GM23248 (cell line): ENCODE measurements around the gene SPPL2B. TPM values are rescaled to one million over a fixed set of nuclear protein-coding genes. Genes with fewer than 3 reads are reported as not detected.

ENCODE experiments used
- DNase-seq: peaks from one replicate; pipeline ENCODE4 v3.0.0-alpha.2; 2015
- H2AFZ ChIP-seq: fragments of 200-600 bp; sonication (generic); 2 replicates; pipeline ENCODE4 v1.6.1; 2016; ENCODE audit warnings: antibody characterized with exemption
- H3F3A ChIP-seq: fragments of 200-600 bp; sonication (generic); 2 replicates; pipeline ENCODE4 v1.6.1; 2016; ENCODE audit warnings: mild to moderate bottlenecking, antibody characterized with exemption, mixed run types; ENCODE audit not compliant: insufficient read depth
- H3K27ac ChIP-seq: fragments of 200-600 bp; sonication (generic); 2 replicates; pipeline ENCODE4 v1.5.1; 2016; ENCODE audit warnings: mild to moderate bottlenecking
- H3K27me3 ChIP-seq: fragments of 200-600 bp; sonication (generic); replicated peaks from 2 replicates; pipeline ENCODE4 v1.6.1; 2016; ENCODE audit warnings: mild to moderate bottlenecking; ENCODE audit not compliant: insufficient read depth
- H3K36me3 ChIP-seq: fragments of 200-600 bp; sonication (generic); 2 replicates; pipeline ENCODE4 v1.6.1; 2016; ENCODE audit warnings: low read depth, mild to moderate bottlenecking
- H3K4me1 ChIP-seq: fragments of 200-600 bp; sonication (generic); 2 replicates; pipeline ENCODE4 v1.6.1; 2016; ENCODE audit warnings: mild to moderate bottlenecking; ENCODE audit not compliant: insufficient read depth
- H3K4me2 ChIP-seq: fragments of 200-600 bp; sonication (generic); one replicate; pipeline ENCODE4 v1.6.1; 2016; ENCODE audit warnings: mild to moderate bottlenecking; ENCODE audit not compliant: unreplicated experiment
- H3K4me3 ChIP-seq: fragments of 200-600 bp; sonication (generic); 2 replicates; pipeline ENCODE4 v1.5.1; 2016; ENCODE audit warnings: mild to moderate bottlenecking
- H3K79me2 ChIP-seq: fragments of 200-600 bp; sonication (generic); 2 replicates; pipeline ENCODE4 v1.6.1; 2016; ENCODE audit warnings: mild to moderate bottlenecking; ENCODE audit not compliant: insufficient read depth
- H3K9ac ChIP-seq: fragments of 200-600 bp; sonication (generic); 2 replicates; pipeline ENCODE4 v1.6.1; 2016; ENCODE audit warnings: mild to moderate bottlenecking
- H3K9me2 ChIP-seq: fragments of 200-600 bp; sonication (generic); 2 replicates; pipeline ENCODE4 v1.6.1; 2016; ENCODE audit warnings: mixed run types, mild to moderate bottlenecking, moderate library complexity; ENCODE audit not compliant: insufficient read depth
- H3K9me3 ChIP-seq: fragments of 200-600 bp; sonication (generic); one replicate; pipeline ENCODE4 v1.6.1; 2017; ENCODE audit warnings: low read depth
- H4K20me1 ChIP-seq: fragments of 200-600 bp; sonication (generic); 2 replicates; pipeline ENCODE4 v1.6.0; 2016; ENCODE audit not compliant: insufficient read depth
- EZH2 ChIP-seq: fragments of 200-600 bp; sonication (generic); IDR thresholded peaks from 2 replicates; pipeline ENCODE4 v1.6.1; 2018; ENCODE audit warnings: antibody characterized with exemption, mild to moderate bottlenecking; ENCODE audit not compliant: insufficient read depth, poor library complexity, severe bottlenecking
- EZH2phosphoT487 ChIP-seq: fragments of 200-600 bp; sonication (generic); IDR thresholded peaks from 2 replicates; pipeline ENCODE4 v1.6.1; 2018; ENCODE audit warnings: antibody characterized with exemption, moderate library complexity, mild to moderate bottlenecking, low read depth; ENCODE audit not compliant: insufficient read depth
- WGBS, 2 experiments: methylation state at CpG; one replicate each; pipeline ENCODE4 v1.1.6; 2015 to 2017; ENCODE audit warnings: low lambda C conversion rate in 2 of 2, low coverage in 1 of 2; ENCODE audit errors: missing lambda C conversion rate in 2 of 2; 5-methylcytosine and 5-hydroxymethylcytosine counted together
- in situ Hi-C: fragments of 300-500 bp; cut with MboI; formaldehyde crosslinking; loops from 2 replicates; pipeline ENCODE4 v1.15.0; 2020
- polyA plus RNA-seq: library from polyadenylated mRNA; unstranded; fragments of >200 nt; fragmentation: Nextera tagmentation; extraction: Ambion mirVana; gene quantifications from 2 replicates; pipeline ENCODE4 v1.2.1, GENCODE V29; 2016
- total RNA-seq: library from RNA; depleted of rRNA; stranded (reverse); fragments of >200 nt; shearing (Covaris generic); gene quantifications from 2 replicates; pipeline ENCODE4 v1.2.3, GENCODE V29; 2014

SPPL2B gene
- total and polyA plus RNA-seq, 2 experiments from 2014 or later = 38.9 to 43.0 TPM

- no peak for TF ChIP-seq EZH2
- TF ChIP-seq EZH2phosphoT487 = no peak
These were observed 4.7 kb downstream of the SPPL2B start for GRCh38 chr19:2333027-2333806.

GRCh38 chr19:2333807-2334211, 5.3 kb downstream of the SPPL2B start:
- Histone ChIP-seq H3K27me3 (no peaks in the 10 kb centered on the region), H3K9ac (no peak overlapping the region), H3F3A (peaks cover 16% of the 10 kb centered on the region; the same call in 1 of the 2 replicates), H4K20me1 (no peaks in the 10 kb centered on the region; the same call in 1 of the 2 replicates), H3K4me1 (peaks cover 6% of the 10 kb centered on the region; the same call in 1 of the 2 replicates), H3K27ac (no peak overlapping the region), H3K36me3 (no peaks in the 10 kb centered on the region), H3K9me3 (no peaks in the 10 kb centered on the region), H3K4me2 (no peak overlapping the region), H3K79me2 (peaks cover 82% of the 10 kb centered on the region), H3K9me2 (no peaks in the 10 kb centered on the region), H2AFZ (no peak overlapping the region), H3K4me3 (no peak overlapping the region)
- TF ChIP-seq EZH2phosphoT487 = no peak
- TF ChIP-seq EZH2 = no peak
- in situ Hi-C loops = no loop called here
- DNase-seq = no peak
- 69 to 73% methylated on average over 10 to 11 of the region's 11 CpGs for WGBS, 2 experiments

More at GRCh38 chr19:2333027-2333806, 4.7 kb downstream of the SPPL2B start:
- H2AFZ ChIP-seq = no peak overlapping the region
- no peaks in the 10 kb centered on the region; the same call in 1 of the 2 replicates for H4K20me1 ChIP-seq
- H3K4me3 ChIP-seq = no peak overlapping the region
- WGBS, 2 experiments = 60 to 79% methylated on average over 15 to 27 of the region's 27 CpGs
- no peaks in the 10 kb centered on the region for H3K27me3 ChIP-seq
- H3K9me2 ChIP-seq = no peaks in the 10 kb centered on the region
- H3K9me3 ChIP-seq = no peaks in the 10 kb centered on the region
- peaks cover 16% of the 10 kb centered on the region; the same call in 1 of the 2 replicates for H3F3A ChIP-seq
- no peak for DNase-seq
- H3K9ac ChIP-seq = no peak overlapping the region
- no peak overlapping the region for H3K27ac ChIP-seq
- H3K36me3 ChIP-seq = no peaks in the 10 kb centered on the region
- in situ Hi-C loops = no loop called here
- peaks cover 6% of the 10 kb centered on the region; the same call in 1 of the 2 replicates for H3K4me1 ChIP-seq
- H3K4me2 ChIP-seq = no peak overlapping the region
- peaks cover 85% of the 10 kb centered on the region for H3K79me2 ChIP-seq

- no peak overlapping the region for H3K4me2 ChIP-seq
- no peak overlapping the region for H2AFZ ChIP-seq
- no peaks in the 10 kb centered on the region for H3K36me3 ChIP-seq
- 95 to 96% methylated on average over 20 to 27 of the region's 27 CpGs for WGBS, 2 experiments
- H3K9ac ChIP-seq = no peak overlapping the region
- in situ Hi-C loops = no loop called here
- no peaks in the 10 kb centered on the region for H3K27me3 ChIP-seq
- no peak overlapping the region for H3K4me3 ChIP-seq
- H3K27ac ChIP-seq = no peak overlapping the region
- no peak for DNase-seq
- peaks cover 4% of the 10 kb centered on the region; the same call in 1 of the 2 replicates for H3K4me1 ChIP-seq
- peaks cover 16% of the 10 kb centered on the region; the same call in 1 of the 2 replicates for H3F3A ChIP-seq
- peaks cover 76% of the 10 kb centered on the region for H3K79me2 ChIP-seq
- TF ChIP-seq EZH2phosphoT487 = no peak
- no peak for TF ChIP-seq EZH2
- no peaks in the 10 kb centered on the region for H3K9me2 ChIP-seq
- no peaks in the 10 kb centered on the region for H3K9me3 ChIP-seq
- no peaks in the 10 kb centered on the region; the same call in 1 of the 2 replicates for H4K20me1 ChIP-seq
These were observed 5.9 kb downstream of the SPPL2B start for GRCh38 chr19:2334426-2334825.

GRCh38 chr19:2334986-2335846, 6.7 kb downstream of the SPPL2B start:
- WGBS, 2 experiments = 93 to 100% methylated on average over 5 to 26 of the region's 26 CpGs
- Histone ChIP-seq H3K36me3 (no peaks in the 10 kb centered on the region), H3K4me2 (no peak overlapping the region), H3K79me2 (peaks cover 68% of the 10 kb centered on the region), H3K9me2 (no peaks in the 10 kb centered on the region), H2AFZ (no peak overlapping the region), H3K9ac (no peak overlapping the region), H3K4me3 (no peak overlapping the region), H4K20me1 (no peaks in the 10 kb centered on the region; the same call in 1 of the 2 replicates), H3K27me3 (no peaks in the 10 kb centered on the region), H3K9me3 (no peaks in the 10 kb centered on the region), H3K27ac (no peak overlapping the region), H3K4me1 (no peaks in the 10 kb centered on the region), H3F3A (peaks cover 16% of the 10 kb centered on the region; the same call in 1 of the 2 replicates)
- DNase-seq = peak; percentile 66
- in situ Hi-C loops = no loop called here
- TF ChIP-seq EZH2phosphoT487 (no peak), EZH2 (no peak)
